Cerebellar nuclear complex (tissue), 1 donor: ENCODE measurements around the gene CRADD.
"Not testable (repeated sequence)": the region's sequence is repeated elsewhere in the genome, so short reads cannot be mapped to it uniquely, and the experiment has no call there.

ENCODE experiments used
- DNase-seq, 2 experiments: peaks; one replicate each; lab custom pipeline; 2025; lab: John Stamatoyannopoulos, UW

The CRADD gene

DNA sequence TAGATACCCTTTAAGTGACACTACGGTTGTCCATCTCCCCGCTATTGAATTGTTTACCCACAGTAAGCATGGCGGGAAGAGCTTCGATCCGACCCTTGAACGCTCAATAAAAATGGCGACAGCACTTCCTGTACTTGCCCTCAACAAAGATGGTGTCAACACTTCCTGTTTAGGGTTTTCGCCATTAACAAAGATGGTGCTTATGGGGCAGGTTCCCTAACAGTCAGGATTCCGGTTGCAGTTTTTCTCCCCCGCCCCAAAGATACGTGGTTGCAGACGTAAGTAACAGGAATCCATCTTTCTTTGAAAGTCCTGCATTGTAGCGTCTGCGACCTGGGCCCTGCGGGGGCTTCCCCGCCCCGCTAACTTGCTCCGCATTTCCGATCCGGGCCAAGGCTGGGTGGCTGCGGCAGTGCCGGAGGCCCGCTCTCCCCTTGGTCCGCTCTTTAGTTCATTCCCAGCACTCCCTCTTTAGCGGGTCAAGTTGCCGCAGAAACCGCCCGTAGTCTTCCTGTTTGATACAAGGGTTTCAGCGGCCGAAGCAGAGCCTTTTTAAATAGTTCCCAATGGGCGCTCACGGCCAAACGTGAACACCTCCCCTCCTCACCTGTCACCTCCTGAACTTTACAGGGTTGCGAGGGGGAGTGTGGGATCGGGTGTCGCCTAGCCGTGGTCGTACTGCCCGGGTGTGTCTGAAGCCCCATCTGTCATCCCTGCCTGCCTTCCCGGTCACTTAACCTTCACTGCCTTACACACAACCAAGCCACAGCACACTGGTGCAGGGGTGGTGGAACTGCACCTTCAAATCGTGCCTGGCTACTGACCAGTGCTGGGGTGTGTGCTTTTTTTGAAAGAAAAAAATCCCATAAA is at the start of gene CRADD:
TSS of gene CRADD (plus strand) at position 181 of the 870 bp plus-strand sequence.
- peak; percentile 49 to 84 for DNase-seq

- DNase-seq, result no peak
Measured at GRCh38 chr12:93632383-93632782, 44.8 kb upstream of the CRADD start.

- DNase-seq, result no peak
Measured at GRCh38 chr12:93634416-93634815, 42.8 kb upstream of the CRADD start.

DNA sequence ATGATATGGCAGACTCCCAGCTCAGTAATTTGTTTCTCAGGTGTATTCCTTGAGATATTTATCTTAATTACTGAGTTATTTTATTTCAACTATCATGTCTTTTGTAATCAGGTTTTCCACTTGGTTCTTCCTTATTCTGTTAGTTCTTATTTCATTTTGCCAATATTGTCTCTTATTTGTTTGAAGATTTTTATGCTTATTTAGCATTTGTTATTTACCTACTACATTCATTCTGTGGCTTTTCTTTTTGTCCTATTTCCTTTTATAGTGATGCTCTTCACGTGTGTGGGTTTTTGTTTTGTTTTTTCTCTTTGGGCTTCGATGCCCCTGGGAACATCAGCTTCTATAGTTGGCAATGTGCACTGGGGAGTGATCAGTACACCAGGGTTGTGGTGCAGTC is 40.5 kb upstream of the CRADD start:
- DNase-seq, result no peak

- no peak for DNase-seq
Measured at GRCh38 chr12:93638095-93638494, 39.1 kb upstream of the CRADD start.

- DNase-seq, result no peak
Measured at GRCh38 chr12:93638954-93639353, 38.2 kb upstream of the CRADD start.

- DNase-seq, result no peak
Measured at GRCh38 chr12:93639406-93639805, 37.8 kb upstream of the CRADD start.

- not testable (repeated sequence) for DNase-seq
Measured at GRCh38 chr12:93641380-93641779, 35.8 kb upstream of the CRADD start.

GRCh38 chr12:93642751-93643150 is 34.4 kb upstream of the CRADD start:
- no peak for DNase-seq

DNA sequence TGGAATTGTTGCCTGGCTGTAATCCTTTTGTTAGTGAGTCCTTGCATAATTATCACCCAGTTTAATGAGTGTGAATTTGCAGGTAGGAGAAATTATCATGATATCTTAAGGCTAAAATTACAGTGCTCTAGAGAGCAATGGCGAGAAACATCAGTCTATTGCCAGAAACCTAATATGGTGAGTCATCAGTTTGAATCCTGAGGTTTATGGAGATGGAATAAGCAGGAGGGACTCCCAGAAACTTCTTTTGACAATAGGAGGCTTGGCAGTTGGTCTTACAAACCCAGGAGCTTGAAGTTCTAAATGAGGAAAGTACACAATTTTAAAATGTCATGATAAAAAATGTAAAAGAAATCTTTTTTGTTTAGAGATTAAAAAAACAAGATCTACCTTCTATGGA is 31.5 kb upstream of the CRADD start:
- no peak for DNase-seq

DNA sequence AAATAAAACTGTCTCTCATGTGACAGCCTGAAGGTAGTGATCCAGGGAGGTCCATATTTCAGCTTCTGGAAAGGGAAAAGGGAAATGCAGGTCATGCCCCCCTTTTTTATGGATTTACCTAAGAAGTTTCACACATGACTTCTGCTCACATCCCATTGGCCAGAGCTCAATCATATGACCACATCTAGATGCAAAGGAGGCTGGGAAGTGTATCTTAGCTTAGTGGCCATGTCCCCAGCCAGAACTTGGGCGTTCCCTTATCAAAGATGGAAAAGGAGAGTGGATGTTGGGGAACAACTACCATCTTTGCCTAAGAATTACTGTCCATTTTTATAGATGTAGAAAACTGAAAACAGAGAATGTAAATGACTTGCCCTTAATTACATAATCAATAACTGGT is 26.5 kb upstream of the CRADD start:
- no peak for DNase-seq

GRCh38 chr12:93653079-93653478 is 24.1 kb upstream of the CRADD start:
- DNase-seq, result no peak

DNA sequence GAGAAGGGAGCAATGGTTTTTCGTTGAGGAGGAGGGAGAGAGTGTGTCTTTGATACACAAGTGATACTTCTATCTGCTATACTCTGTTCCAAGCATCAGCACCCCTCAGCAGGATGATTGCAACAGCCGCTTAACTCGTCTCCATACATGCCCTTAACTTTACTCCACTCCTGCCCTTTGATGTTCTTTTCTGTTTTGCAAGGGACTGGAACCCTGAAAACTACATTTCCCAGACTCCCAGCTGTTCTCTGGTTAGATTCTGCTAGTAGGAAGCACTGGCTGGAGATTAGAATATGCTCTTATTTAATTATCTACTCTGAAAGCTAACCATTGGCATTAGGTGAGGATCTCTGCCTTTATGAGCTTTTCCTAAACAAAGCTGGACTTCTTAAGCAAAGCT is 23.5 kb upstream of the CRADD start:
- DNase-seq, result no peak

DNA sequence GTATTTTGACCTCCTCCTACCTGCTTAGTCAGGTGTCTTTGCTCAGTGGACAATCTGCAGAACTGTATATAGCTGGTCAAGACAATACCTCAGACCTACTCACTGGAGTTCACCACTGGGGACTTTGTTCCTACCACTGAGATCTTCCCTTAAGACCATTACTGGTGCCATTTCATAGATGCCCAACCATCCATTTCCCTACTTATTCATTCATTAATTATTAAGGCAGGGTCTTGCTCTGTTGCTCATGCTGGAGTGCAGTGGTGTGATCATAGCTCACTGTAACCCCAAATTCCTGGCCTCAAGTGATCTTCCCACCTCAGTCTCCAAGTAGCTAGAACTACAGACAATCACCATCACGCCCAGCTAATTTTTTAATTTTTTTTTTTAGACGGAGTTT is 22.8 kb upstream of the CRADD start:
- DNase-seq, result no peak

DNA sequence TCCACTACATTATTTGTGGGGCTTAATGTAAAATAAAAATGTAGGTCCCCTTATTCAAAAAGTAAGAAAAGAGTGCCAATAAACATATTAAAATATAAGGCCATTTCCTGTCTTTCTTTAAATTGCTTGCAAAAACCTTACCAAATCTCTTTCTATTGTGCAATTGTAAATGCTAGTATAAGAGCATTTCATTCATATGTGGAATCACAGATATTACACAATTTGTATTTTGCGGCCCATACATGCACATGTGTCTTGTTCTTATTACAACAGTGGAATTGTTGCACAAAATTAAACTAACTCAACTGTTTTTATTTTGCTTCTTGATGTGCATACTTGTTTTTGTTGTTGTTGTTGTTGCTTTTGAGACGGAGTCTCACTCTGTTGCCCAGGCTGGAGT is 20.1 kb upstream of the CRADD start:
- DNase-seq, result no peak

DNA sequence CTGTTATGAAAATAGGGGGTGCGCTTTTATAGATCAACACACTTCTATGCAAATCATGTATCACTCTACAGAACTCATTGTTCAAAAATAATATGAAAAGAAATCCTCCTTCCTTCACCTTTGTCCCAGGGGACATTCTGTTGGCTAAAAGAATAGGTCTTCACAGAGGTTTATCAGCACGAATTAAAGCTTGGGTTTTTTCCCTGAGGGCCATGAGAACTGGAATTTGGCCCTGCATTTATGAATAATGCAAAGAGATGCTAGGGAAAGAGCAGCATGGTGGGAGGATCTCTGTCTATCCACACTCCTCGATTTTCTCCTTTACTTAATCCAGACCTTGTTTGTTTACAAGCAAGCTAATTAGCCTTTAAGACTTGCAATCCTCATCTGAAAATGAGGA is 16.2 kb upstream of the CRADD start:
- no peak for DNase-seq

- DNase-seq, result no peak
Measured at GRCh38 chr12:93663006-93663728, 14.0 kb upstream of the CRADD start.

DNA sequence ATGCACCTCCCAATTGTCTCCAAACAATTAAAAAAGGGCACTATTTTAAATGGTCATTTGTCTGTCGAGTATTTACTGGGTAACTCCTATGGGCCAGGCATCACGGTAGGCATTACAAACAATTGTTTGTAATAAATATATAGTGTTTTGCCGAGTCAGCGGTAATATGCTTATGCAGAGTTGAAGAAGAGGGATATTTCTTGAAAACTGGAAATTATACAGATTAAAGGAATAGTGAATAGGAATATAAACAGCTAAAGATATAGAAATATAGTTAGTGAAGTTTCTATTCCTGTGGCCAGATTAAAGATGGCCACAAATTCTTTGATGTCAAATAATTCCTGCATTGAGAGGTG is 13.5 kb upstream of the CRADD start:
- no peak for DNase-seq

DNA sequence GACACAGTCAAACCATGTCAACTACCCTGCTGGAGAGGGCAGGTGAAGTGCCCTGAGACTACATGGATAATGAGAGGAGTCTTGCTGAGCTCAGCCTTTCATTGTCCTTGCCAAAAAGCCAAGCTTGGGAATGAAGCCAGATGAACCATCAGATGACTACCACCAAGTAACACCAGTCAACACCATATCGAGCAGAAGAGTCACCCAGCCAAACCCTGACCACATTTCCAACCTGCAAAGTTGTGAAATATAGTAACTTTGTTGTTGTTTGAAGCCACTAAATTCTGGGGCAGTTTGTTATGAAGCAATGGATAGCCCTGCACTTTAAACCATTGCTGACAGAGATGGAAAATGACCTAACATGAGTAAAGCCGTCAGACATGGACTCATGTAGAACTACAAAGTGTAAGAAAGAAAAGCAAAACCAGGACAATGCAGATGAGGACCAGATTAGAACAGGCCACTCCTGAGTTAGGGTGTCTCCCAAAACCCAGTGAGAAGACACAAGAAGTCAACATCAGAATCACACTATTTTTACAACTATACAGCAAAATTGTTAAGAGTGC is 12.5 kb upstream of the CRADD start:
- DNase-seq, result no peak

DNA sequence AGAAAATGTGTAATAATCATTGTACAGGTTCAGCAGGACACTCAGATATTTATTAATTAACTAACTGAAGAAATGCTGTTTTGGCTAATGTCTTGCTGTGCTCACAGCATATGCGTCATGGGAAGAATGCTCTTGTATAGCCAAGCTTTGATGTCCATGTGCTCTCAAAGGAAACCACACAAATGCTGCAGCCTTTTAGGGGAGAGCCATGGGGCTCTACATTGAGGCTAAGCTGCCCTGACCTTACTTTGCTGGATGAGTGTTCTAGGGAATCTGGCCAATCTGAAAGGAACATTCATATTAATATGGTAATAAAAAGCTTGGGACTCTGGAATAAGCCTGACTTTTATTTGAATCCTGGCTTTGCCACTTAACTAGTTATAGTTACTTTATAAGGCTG is 9.5 kb upstream of the CRADD start:
- DNase-seq, result no peak

DNA sequence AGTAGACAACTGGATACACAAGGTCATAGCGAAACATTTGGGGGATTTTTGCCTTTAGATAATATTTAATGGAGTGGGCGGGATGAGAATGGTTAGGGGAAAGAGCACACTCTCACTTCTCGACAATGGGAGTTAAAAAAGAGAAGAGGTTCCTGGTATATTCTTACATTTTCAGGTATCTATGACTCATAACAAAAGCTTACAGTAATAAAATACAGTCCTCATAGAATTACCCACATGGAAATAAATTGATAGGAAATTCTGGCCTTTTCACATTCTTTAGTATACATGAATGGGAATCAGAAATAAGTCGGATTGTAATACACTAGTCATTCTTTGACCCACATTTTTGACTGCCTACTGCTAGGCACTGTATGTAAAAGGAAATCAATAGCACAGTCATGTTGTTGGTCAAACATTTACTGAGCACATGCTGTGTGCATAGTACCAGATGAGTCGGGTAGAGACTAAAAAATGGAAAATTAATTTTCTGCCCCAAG is 8.2 kb upstream of the CRADD start:
- no peak for DNase-seq

DNA sequence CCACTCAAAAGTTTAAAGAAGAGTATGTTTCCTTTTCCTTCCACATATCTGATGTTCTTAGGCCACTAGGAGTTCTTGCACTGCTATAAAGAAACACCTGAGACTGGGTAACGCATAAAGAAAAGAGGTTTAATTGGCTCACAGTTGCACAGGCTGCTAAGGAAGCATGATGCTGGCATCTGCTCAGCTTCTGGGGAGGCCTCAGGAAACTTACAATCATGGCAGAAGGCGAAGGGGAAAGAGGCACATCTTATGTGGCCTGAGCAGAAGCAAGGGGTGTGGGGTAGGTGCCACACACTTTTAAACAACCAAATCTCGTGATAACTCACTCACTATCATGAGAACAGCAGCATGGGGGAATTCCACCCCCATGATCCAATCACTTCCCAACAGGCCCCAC is 7.7 kb upstream of the CRADD start:
- no peak for DNase-seq

DNA sequence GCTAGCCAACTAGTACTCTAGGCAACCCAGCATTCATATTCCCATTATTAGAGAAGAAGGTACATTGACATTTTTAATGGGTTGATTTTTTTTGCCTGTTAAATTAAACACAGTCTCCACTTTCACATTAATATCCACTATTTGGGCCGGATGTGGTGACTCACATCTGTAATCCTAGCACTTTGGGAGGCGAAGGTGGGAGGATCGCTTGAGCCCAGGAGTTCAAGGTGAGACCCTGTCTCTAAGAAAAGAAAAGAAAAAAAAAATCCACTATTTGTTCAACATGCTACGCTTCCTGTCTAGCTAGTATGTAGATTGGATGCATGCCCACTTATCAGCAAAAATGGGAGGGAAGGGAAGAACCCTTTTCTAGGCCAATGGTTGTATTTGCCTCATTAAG is 7.1 kb upstream of the CRADD start:
- DNase-seq, result no peak
